ENCODE data around the gene UCK2. TPM values are rescaled to one million over a fixed set of nuclear protein-coding genes. Genes with fewer than 3 reads are reported as not detected.

The UCK2 gene
- total RNA-seq, 2 experiments from 2014 or later: 66.5 to 72.2 TPM

DNA sequence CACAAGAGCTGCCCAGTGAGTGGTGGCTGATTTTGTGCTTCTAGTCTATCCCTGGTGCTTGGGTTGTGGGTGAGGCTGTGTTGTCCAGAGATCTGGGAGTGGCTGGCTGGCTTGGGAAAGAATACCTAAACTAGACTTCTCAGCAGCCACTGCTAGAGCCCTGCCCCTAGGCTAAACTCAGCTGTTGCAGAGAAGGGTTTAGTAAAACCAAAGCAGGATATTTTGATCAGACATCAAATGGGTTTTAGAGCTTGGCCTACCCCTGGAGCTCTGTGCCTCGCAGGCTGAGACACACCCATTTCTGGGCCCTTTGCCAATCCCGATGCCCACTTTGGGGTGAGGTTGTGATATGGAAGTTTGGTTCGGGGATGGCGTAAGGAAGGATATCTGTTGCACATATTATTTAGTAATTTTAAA is 88.5 kb downstream of the UCK2 start:
- ChIA-PET CTCF (interaction anchor here (0.7 to 4.9 kb wide), 6 partner anchors 9 to 523 kb away, joined by 3 to 90 read pairs (median 10); partner anchors contain the start of gene ALDH9A1), POLR2A (interaction anchor here (0.7 kb wide), 1 partner anchor 31 kb away, joined by 3 read pairs; no protein-coding TSS in a partner anchor)
- Mint-ChIP-seq H3K27ac (no peak overlapping the region), H3K4me1 (ENCODE audit: low read depth) (no peaks in the 10 kb centered on the region), H3K36me3 (ENCODE audit: low read depth) (peaks cover 1% of the 10 kb centered on the region), H3K9me3 (no peaks in the 10 kb centered on the region), H3K27me3 (no peaks in the 10 kb centered on the region), H3K4me3 (no peak overlapping the region)
- no peak for DNase-seq
- intact Hi-C loops (cut with micrococcal nuclease): loop anchor here (2.0 to 10.0 kb wide), 2 partner anchors 315 to 521 kb away; no protein-coding TSS in a partner anchor
- no peak for ATAC-seq
- TF ChIP-seq CTCF (IDR thresholded peaks at IDR 0.05): no peak

- no peaks in the 10 kb centered on the region for H3K9me3 Mint-ChIP-seq
- H3K4me3 Mint-ChIP-seq: no peak overlapping the region
- no peak for TF ChIP-seq CTCF (IDR thresholded peaks at IDR 0.05)
- peaks cover 1% of the 10 kb centered on the region for H3K36me3 Mint-ChIP-seq (ENCODE audit: low read depth)
- ChIA-PET POLR2A (interaction anchor here (0.8 kb wide), 1 partner anchor 221 kb away, joined by 3 read pairs; no protein-coding TSS in a partner anchor), CTCF (no interaction called here)
- DNase-seq: no peak
- H3K4me1 Mint-ChIP-seq (ENCODE audit: low read depth): no peaks in the 10 kb centered on the region
- no peak for ATAC-seq
- H3K27me3 Mint-ChIP-seq: no peaks in the 10 kb centered on the region
- intact Hi-C loops (cut with micrococcal nuclease): loop anchor here (10.0 kb wide), 1 partner anchor 522 kb away; no protein-coding TSS in a partner anchor
- no peak overlapping the region for H3K27ac Mint-ChIP-seq
Measured at GRCh38 chr1:165917166-165917565, 89.8 kb downstream of the UCK2 start.

DNA sequence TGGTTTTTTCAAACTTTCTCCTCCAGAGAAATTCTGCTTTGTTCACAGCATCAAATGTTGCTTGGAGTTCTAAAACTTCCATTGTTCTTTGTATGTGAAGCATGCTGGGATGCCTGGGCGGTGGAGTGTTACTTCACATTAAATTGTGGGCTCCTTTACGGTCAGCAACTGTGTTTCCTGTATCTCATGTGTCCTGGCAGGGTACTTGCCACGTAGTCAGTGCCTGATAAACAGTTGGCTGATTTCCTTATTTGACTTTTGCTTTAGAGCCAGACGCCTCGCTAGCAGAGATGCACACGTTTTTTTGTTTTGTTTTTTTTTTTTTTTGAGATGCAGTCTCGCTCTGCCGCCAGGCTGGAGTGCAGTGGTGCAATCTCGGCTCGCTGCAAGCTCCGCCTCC is 96.7 kb downstream of the UCK2 start:
- POLR2A ChIA-PET: no interaction called here
- ATAC-seq: no peak
- CTCF ChIA-PET: interaction anchor here (0.6 to 2.8 kb wide), 23 partner anchors 9 to 986 kb away, joined by 3 to 13 read pairs (median 4); partner anchors contain the start of gene ALDH9A1
- H3K4me1 Mint-ChIP-seq (ENCODE audit: low read depth): no peaks in the 10 kb centered on the region
- H3K4me3 Mint-ChIP-seq: no peak overlapping the region
- no peaks in the 10 kb centered on the region for H3K9me3 Mint-ChIP-seq
- TF ChIP-seq CTCF (IDR thresholded peaks at IDR 0.05): no peak
- intact Hi-C loops (cut with micrococcal nuclease): no loop called here
- no peak for DNase-seq
- no peak overlapping the region for H3K27ac Mint-ChIP-seq
- no peaks in the 10 kb centered on the region for H3K36me3 Mint-ChIP-seq (ENCODE audit: low read depth)
- H3K27me3 Mint-ChIP-seq: peaks cover 19% of the 10 kb centered on the region

DNA sequence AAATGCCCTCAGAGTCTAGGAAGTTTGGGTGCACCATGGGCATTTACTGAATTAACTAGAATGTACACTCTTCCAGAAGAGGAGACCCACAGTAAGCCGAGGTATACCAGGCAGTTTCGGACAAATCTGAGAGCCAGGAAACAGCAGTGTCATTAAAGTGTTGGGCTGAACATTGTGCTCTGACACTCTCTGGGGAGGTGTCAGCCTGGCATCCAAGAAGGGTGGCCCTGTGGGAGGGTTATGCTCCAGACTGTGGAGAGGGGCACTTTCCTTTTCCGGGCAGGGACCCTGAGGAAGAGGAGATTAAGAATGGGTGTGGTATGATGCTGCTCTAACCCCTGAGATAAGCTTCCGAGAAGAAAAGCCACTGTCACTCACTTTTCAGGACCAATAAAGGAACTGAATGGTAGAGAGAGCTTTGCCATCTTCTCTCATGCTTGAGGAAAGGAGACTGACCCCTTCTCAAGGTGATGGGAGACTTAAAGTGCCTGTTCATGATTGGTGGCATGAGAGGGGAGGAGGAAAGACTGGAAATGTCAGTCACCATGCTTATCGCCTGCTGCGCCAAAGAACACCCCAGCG is 98.2 kb downstream of the UCK2 start:
- H3K27ac Mint-ChIP-seq: no peak overlapping the region
- peaks cover 19% of the 10 kb centered on the region for H3K27me3 Mint-ChIP-seq
- ChIA-PET POLR2A (no interaction called here), CTCF (interaction anchor here (0.7 to 2.8 kb wide), 15 partner anchors 10 to 556 kb away, joined by 3 to 13 read pairs (median 4); no protein-coding TSS in a partner anchor)
- intact Hi-C loops (cut with micrococcal nuclease): loop anchor here (5.0 kb wide), 2 partner anchors 552 to 567 kb away; no protein-coding TSS in a partner anchor
- no peaks in the 10 kb centered on the region for H3K4me1 Mint-ChIP-seq (ENCODE audit: low read depth)
- no peaks in the 10 kb centered on the region for H3K9me3 Mint-ChIP-seq
- TF ChIP-seq CTCF (IDR thresholded peaks at IDR 0.05): no peak
- DNase-seq: no peak
- no peaks in the 10 kb centered on the region for H3K36me3 Mint-ChIP-seq (ENCODE audit: low read depth)
- H3K4me3 Mint-ChIP-seq: no peak overlapping the region
- ATAC-seq: no peak

DNA sequence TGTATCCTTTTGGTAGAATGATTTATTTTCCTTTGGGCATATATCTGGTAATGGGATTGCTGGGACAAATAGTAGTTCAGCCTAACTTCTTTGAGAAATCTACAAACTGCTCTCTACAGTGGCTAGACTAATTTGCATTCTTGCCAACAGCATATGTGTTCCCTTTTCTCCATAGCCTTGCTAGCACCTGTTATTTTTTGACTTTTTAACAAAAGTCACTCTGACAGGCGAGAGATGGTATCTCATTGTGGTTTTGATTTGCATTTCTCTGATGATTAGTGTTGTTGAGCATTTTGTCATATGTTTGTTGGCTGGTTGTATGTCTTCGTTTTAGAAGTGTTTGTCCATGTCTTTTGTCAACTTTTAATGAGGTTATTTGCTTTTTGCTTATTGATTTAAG is 99.8 kb downstream of the UCK2 start:
- Mint-ChIP-seq H3K4me3 (no peak overlapping the region), H3K4me1 (ENCODE audit: low read depth) (no peaks in the 10 kb centered on the region), H3K27ac (no peak overlapping the region), H3K27me3 (peaks cover 19% of the 10 kb centered on the region), H3K36me3 (ENCODE audit: low read depth) (no peaks in the 10 kb centered on the region), H3K9me3 (no peaks in the 10 kb centered on the region)
- intact Hi-C loops (cut with micrococcal nuclease): loop anchor here (5.0 kb wide), 2 partner anchors 550 to 565 kb away; no protein-coding TSS in a partner anchor
- ATAC-seq (no peak), DNase-seq (no peak)
- no peak for TF ChIP-seq CTCF (IDR thresholded peaks at IDR 0.05)
- ChIA-PET CTCF (interaction anchor here (0.7 to 1.7 kb wide), 2 partner anchors 12 to 43 kb away, joined by 4 to 9 read pairs; no protein-coding TSS in a partner anchor), POLR2A (no interaction called here)
